Mesendoderm (in vitro differentiated cells): ENCODE measurements around the gene MICAL2.
A peak's percentile ranks its signal among the peaks of the same experiment; 100 is the strongest.

Experiments
- DNase-seq: peaks from one replicate; pipeline ENCODE4 v3.0.0; 2013
- H2AK5ac ChIP-seq: 2 replicates; pipeline ENCODE4 v1.6.1; 2013; ENCODE audit warnings: low read length, inconsistent platforms
- H2BK120ac ChIP-seq: 2 replicates; pipeline ENCODE4 v1.6.1; 2013; ENCODE audit warnings: low read depth, mild to moderate bottlenecking, low read length, moderate library complexity, mixed read lengths
- H2BK15ac ChIP-seq: replicated peaks from 2 replicates; pipeline ENCODE4 v1.6.1; 2013; ENCODE audit warnings: low read depth, mild to moderate bottlenecking, moderate library complexity
- H2BK5ac ChIP-seq: 2 replicates; pipeline ENCODE4 v1.6.1; 2013; ENCODE audit warnings: low read length, inconsistent platforms
- H3K18ac ChIP-seq: 2 replicates; pipeline ENCODE4 v1.6.1; 2013; ENCODE audit warnings: mild to moderate bottlenecking, low read length, mixed read lengths
- H3K23ac ChIP-seq: one replicate; pipeline ENCODE4 v1.6.1; 2013; ENCODE audit warnings: low read length
- H3K27ac ChIP-seq: 2 replicates; pipeline ENCODE4 v1.5.1; 2013; ENCODE audit warnings: low read depth, mild to moderate bottlenecking, inconsistent platforms, low read length, moderate library complexity
- H3K27me3 ChIP-seq: 2 replicates; pipeline ENCODE4 v1.6.1; 2013; ENCODE audit warnings: low read length, control low read depth, mild to moderate bottlenecking, inconsistent platforms; ENCODE audit not compliant: insufficient read depth, poor library complexity
- H3K36me3 ChIP-seq: 2 replicates; pipeline ENCODE4 v1.6.1; 2013; ENCODE audit warnings: low read length, inconsistent platforms; ENCODE audit not compliant: control insufficient read depth, insufficient read depth
- H3K4ac ChIP-seq: one replicate; pipeline ENCODE4 v1.6.1; 2013; ENCODE audit warnings: low read depth, mild to moderate bottlenecking, low read length, moderate library complexity
- H3K4me1 ChIP-seq: 2 replicates; pipeline ENCODE4 v1.6.1; 2013; ENCODE audit warnings: low read depth, low read length, inconsistent platforms; ENCODE audit not compliant: control insufficient read depth
- H3K4me2 ChIP-seq: 2 replicates; pipeline ENCODE4 v1.6.1; 2013; ENCODE audit warnings: low read length
- H3K4me3 ChIP-seq: 2 replicates; pipeline ENCODE4 v1.5.1; 2013; ENCODE audit warnings: mild to moderate bottlenecking, low read length
- H3K56ac ChIP-seq: one replicate; pipeline ENCODE4 v1.6.1; 2013; ENCODE audit warnings: low read length
- H3K79me1 ChIP-seq: 2 replicates; pipeline ENCODE4 v1.6.1; 2013; ENCODE audit warnings: low read length, inconsistent platforms
- H3K79me2 ChIP-seq: 2 replicates; pipeline ENCODE4 v1.6.1; 2013; ENCODE audit warnings: mild to moderate bottlenecking, low read length; ENCODE audit not compliant: control insufficient read depth, insufficient read depth
- H3K9ac ChIP-seq: 2 replicates; pipeline ENCODE4 v1.6.1; 2013; ENCODE audit warnings: low read length, inconsistent platforms
- H4K5ac ChIP-seq: one replicate; pipeline ENCODE4 v1.6.1; 2013; ENCODE audit warnings: low read length
- H4K8ac ChIP-seq: one replicate; pipeline ENCODE4 v1.6.1; 2013; ENCODE audit warnings: low read depth, mild to moderate bottlenecking, control low read depth, low read length, moderate library complexity
- WGBS: extraction: QIAGEN DNeasy Blood & Tissue Kit; methylation state at CpG from one replicate; pipeline ENCODE4 v1.1.7; 2013; ENCODE audit warnings: low lambda C conversion rate, missing lambda C conversion rate; ENCODE audit not compliant: insufficient coverage; ENCODE audit errors: extremely low coverage; 5-methylcytosine and 5-hydroxymethylcytosine counted together

Gene MICAL2

GRCh38 chr11:12221051-12221535, 110.7 kb downstream of the MICAL2 start:
- Histone ChIP-seq H2BK120ac (no peak overlapping the region), H3K4me2 (no peak overlapping the region), H3K9ac (no peak overlapping the region), H4K8ac (no peak overlapping the region), H3K36me3 (no peaks in the 10 kb centered on the region), H3K18ac (no peak overlapping the region), H2AK5ac (no peak overlapping the region), H2BK15ac (no peak overlapping the region), H4K5ac (no peak overlapping the region), H3K79me1 (no peaks in the 10 kb centered on the region), H3K56ac (no peak overlapping the region), H3K4me3 (no peak overlapping the region), H3K79me2 (no peaks in the 10 kb centered on the region), H3K27ac (no peak overlapping the region), H3K27me3 (no peaks in the 10 kb centered on the region), H3K4me1 (no peaks in the 10 kb centered on the region), H2BK5ac (no peak overlapping the region), H3K23ac (no peak overlapping the region), H3K4ac (no peak overlapping the region)
- DNase-seq: no peak
- WGBS: no CpG with 5 or more reads among the region's 6 CpGs

- Histone ChIP-seq H3K36me3 (no peaks in the 10 kb centered on the region), H3K4ac (no peak overlapping the region), H3K4me3 (no peak overlapping the region), H3K79me2 (no peaks in the 10 kb centered on the region), H2BK120ac (no peak overlapping the region), H2BK5ac (no peak overlapping the region), H2AK5ac (no peak overlapping the region), H3K4me1 (no peaks in the 10 kb centered on the region), H3K79me1 (no peaks in the 10 kb centered on the region), H3K56ac (no peak overlapping the region), H3K23ac (no peak overlapping the region), H3K27me3 (no peaks in the 10 kb centered on the region), H3K4me2 (no peak overlapping the region), H3K9ac (no peak overlapping the region), H4K5ac (no peak overlapping the region), H2BK15ac (no peak overlapping the region), H3K18ac (no peak overlapping the region), H4K8ac (no peak overlapping the region), H3K27ac (no peak overlapping the region)
- no CpG with 5 or more reads among the region's 17 CpGs for WGBS
- DNase-seq: peak; percentile 49
Observed at GRCh38 chr11:12222055-12222792, 111.8 kb downstream of the MICAL2 start.

- Histone ChIP-seq H3K27ac (no peak overlapping the region), H3K79me2 (no peaks in the 10 kb centered on the region), H4K8ac (no peak overlapping the region), H3K4me3 (no peak overlapping the region), H3K56ac (no peak overlapping the region), H3K27me3 (no peaks in the 10 kb centered on the region), H2AK5ac (no peak overlapping the region), H4K5ac (no peak overlapping the region), H3K4ac (no peak overlapping the region), H3K23ac (no peak overlapping the region), H2BK15ac (no peak overlapping the region), H3K79me1 (no peaks in the 10 kb centered on the region), H2BK120ac (no peak overlapping the region), H3K4me1 (no peaks in the 10 kb centered on the region), H3K9ac (no peak overlapping the region), H3K36me3 (no peaks in the 10 kb centered on the region), H3K18ac (no peak overlapping the region), H2BK5ac (no peak overlapping the region), H3K4me2 (no peak overlapping the region)
- DNase-seq: no peak
- no CpG with 5 or more reads among the region's 7 CpGs for WGBS
Observed at GRCh38 chr11:12223771-12224536, 113.6 kb downstream of the MICAL2 start.

- H3K27ac ChIP-seq: no peak overlapping the region
Observed at GRCh38 chr11:12224537-12224893, 114.1 kb downstream of the MICAL2 start.

GRCh38 chr11:12225046-12225739, 114.8 kb downstream of the MICAL2 start:
- H3K79me2 ChIP-seq: no peaks in the 10 kb centered on the region
- H3K27ac ChIP-seq: no peak overlapping the region
- WGBS: no CpG with 5 or more reads among the region's 8 CpGs

More at GRCh38 chr11:12224537-12224893, 114.1 kb downstream of the MICAL2 start:
- Histone ChIP-seq H3K4me3 (no peak overlapping the region), H4K5ac (no peak overlapping the region), H3K79me2 (no peaks in the 10 kb centered on the region), H3K4me2 (no peak overlapping the region), H3K56ac (no peak overlapping the region), H2AK5ac (no peak overlapping the region), H2BK120ac (no peak overlapping the region), H2BK15ac (no peak overlapping the region), H2BK5ac (no peak overlapping the region), H3K4me1 (no peaks in the 10 kb centered on the region), H3K18ac (no peak overlapping the region), H3K27me3 (no peaks in the 10 kb centered on the region), H4K8ac (no peak overlapping the region), H3K9ac (no peak overlapping the region), H3K4ac (no peak overlapping the region), H3K79me1 (no peaks in the 10 kb centered on the region), H3K23ac (no peak overlapping the region), H3K36me3 (no peaks in the 10 kb centered on the region)
- DNase-seq: no peak
- WGBS: no CpG with 5 or more reads among the region's 12 CpGs

More at GRCh38 chr11:12225046-12225739, 114.8 kb downstream of the MICAL2 start:
- DNase-seq: no peak
- H3K23ac ChIP-seq: no peak overlapping the region
- no peak overlapping the region for H3K4me3 ChIP-seq
- no peak overlapping the region for H2BK5ac ChIP-seq
- no peaks in the 10 kb centered on the region for H3K27me3 ChIP-seq
- H3K79me1 ChIP-seq: no peaks in the 10 kb centered on the region
- H3K4me2 ChIP-seq: no peak overlapping the region
- no peak overlapping the region for H3K9ac ChIP-seq
- H3K56ac ChIP-seq: no peak overlapping the region
- no peak overlapping the region for H2BK120ac ChIP-seq
- no peak overlapping the region for H4K8ac ChIP-seq
- no peak overlapping the region for H4K5ac ChIP-seq
- H2AK5ac ChIP-seq: no peak overlapping the region
- H3K4me1 ChIP-seq: no peaks in the 10 kb centered on the region
- no peak overlapping the region for H3K18ac ChIP-seq
- no peak overlapping the region for H2BK15ac ChIP-seq
- no peaks in the 10 kb centered on the region for H3K36me3 ChIP-seq
- H3K4ac ChIP-seq: no peak overlapping the region
